ENCODE measurements around the gene SNRPD2. TPM values are rescaled to one million over a fixed set of nuclear protein-coding genes. Genes with fewer than 3 reads are reported as not detected.

Gene SNRPD2
- total RNA-seq, 6 experiments from 2014 or later, result 79.7 to 92.5 (median 88.2) TPM

- peak; percentile 5 to 65 (median 45) for ATAC-seq
- intact Hi-C loops (cut with DNase I), result loop anchor here in 1 of 2 donors (10.0 kb wide), 1 partner anchor 121 kb away; no protein-coding TSS in a partner anchor
- peak; percentile 60 to 70 (median 69) for DNase-seq
- peak overlapping the region in 2 of 3 donors; percentile 2 to 29 for H3K4me3 ChIP-seq
- WGBS (ENCODE audit: insufficient coverage, low coverage, low lambda C conversion rate, missing lambda C conversion rate), result 2% methylated on average over 20 of the region's 27 CpGs
- H3K9me3 ChIP-seq, result no peaks in the 10 kb centered on the region
- no peak overlapping the region for H3K27ac ChIP-seq
- H3K4me1 ChIP-seq, result peaks cover 0 to 21% (median 11%) of the 10 kb centered on the region in 4 donors
- H3K27me3 ChIP-seq, result peaks cover 0 to 4% of the 10 kb centered on the region in 2 donors
- no peak for TF ChIP-seq POLR2A (IDR thresholded peaks at IDR 0.05)
- no peak for TF ChIP-seq CTCF (IDR thresholded peaks at IDR 0.05)
- no peaks in the 10 kb centered on the region for H3K36me3 ChIP-seq
These were observed 46.0 kb downstream of the SNRPD2 start for GRCh38 chr19:45645631-45646344.

- Histone ChIP-seq H3K9me3 (no peaks in the 10 kb centered on the region), H3K4me1 (peaks cover 0 to 21% (median 11%) of the 10 kb centered on the region in 4 donors), H3K27me3 (peaks cover 0 to 4% of the 10 kb centered on the region in 2 donors), H3K27ac (no peak overlapping the region), H3K36me3 (no peaks in the 10 kb centered on the region), H3K4me3 (peak overlapping the region in 1 of 3 donors; percentile 29)
- DNase-seq (peak in 1 of 3 donors; percentile 54), ATAC-seq (no peak)
- intact Hi-C loops (cut with DNase I), result loop anchor here in 1 of 2 donors (10.0 kb wide), 1 partner anchor 120 kb away; no protein-coding TSS in a partner anchor
- no peak for TF ChIP-seq CTCF (IDR thresholded peaks at IDR 0.05)
- TF ChIP-seq POLR2A (IDR thresholded peaks at IDR 0.05), result no peak
- 0% methylated on average over 1 of the region's 35 CpGs for WGBS (ENCODE audit: insufficient coverage, low coverage, low lambda C conversion rate, missing lambda C conversion rate)
These were observed 46.6 kb downstream of the SNRPD2 start for GRCh38 chr19:45645068-45645630.

DNA sequence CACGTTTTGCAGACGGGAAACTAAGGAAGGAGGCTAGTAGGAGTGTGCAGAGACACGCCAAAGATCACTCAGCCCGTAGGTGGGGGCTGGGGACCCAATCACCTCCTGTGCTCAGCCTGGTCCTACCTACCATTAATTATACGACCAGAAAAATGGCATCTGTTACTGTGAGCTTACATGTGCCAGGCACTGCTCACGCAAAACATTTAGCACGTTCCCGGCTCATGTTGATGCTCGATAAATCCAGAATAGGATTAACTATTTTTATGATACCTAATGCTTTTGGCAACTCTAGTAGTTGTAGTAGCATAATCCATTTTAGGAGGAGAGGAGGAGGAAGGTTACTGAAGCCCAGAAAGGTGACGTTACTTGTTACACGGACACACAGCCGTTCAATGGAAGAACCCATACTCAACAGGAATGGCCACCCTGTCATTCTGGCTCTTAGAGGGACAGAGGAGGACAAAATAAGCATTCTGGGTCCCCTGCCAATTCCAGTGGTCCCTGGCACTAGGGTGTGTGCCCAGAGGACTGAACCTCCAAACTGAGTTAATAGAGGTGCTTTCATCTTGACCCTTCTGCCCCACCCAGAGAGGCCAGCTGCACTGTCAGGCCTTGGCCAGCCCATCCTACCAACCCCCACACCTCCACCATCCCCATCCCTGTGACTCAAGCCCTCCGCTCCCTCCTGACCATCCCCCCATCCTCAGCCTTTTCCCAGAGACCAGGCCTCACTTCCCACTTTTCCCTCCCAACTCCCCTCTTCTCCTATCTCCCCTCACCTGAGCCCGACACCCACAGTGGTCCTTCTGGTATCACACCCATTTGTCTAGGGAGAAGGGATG lies 47.6 kb downstream of the SNRPD2 start:
- Histone ChIP-seq H3K27ac (no peak overlapping the region), H3K4me1 (peaks cover 0 to 27% (median 15%) of the 10 kb centered on the region in 4 donors), H3K9me3 (no peaks in the 10 kb centered on the region), H3K4me3 (no peak overlapping the region), H3K27me3 (peaks cover 0 to 4% of the 10 kb centered on the region in 2 donors), H3K36me3 (no peaks in the 10 kb centered on the region)
- intact Hi-C loops (cut with DNase I), result loop anchor here (5.0 to 10.0 kb wide), 3 partner anchors 37 to 119 kb away; partner anchors contain the start of gene GPR4 (in 1 of the 2)
- WGBS (ENCODE audit: insufficient coverage, low coverage, low lambda C conversion rate, missing lambda C conversion rate), result 54% methylated on average over 8 of the region's 14 CpGs
- ATAC-seq, result no peak
- no peak for DNase-seq
- TF ChIP-seq POLR2A (IDR thresholded peaks at IDR 0.05), result no peak
- TF ChIP-seq CTCF (IDR thresholded peaks at IDR 0.05), result no peak
